ENCODE measurements around the gene PTPRN2.
"Not testable (repeated sequence)": the region's sequence is repeated elsewhere in the genome, so short reads cannot be mapped to it uniquely, and the experiment has no call there.

PTPRN2 gene

DNA sequence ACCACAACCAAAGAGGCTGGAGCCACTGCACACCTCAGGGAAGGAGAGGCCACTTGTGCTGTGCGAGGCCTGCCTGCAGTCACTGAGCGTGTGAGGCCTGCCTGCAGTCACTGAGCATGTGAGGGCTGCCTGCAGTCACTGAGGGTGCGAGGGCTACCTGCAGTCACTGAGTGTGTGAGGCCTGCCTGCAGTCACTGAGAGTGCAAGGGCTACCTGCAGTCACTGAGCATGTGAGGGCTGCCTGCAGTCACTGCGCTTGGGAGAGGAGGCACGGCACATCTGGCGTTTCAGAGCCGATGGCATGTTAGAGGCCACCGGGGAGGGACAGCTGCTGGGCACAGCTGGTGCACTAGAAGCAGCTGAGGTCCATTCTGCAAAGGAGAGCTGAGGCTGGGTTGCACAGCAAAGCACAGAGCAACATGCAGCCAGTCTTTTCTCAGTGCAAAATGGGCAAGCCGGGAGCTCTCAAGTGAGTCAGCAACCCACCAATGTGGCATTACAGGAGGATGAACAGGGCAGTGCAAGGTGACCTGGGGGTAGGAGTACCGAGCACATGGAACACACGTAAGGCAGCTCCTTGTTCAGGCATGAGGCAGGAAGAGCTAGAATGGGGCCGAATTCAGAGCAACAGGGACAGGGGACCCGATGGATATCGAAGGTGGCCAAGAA, 540.1 kb downstream of the PTPRN2 start:
- no peak for DNase-seq

DNA sequence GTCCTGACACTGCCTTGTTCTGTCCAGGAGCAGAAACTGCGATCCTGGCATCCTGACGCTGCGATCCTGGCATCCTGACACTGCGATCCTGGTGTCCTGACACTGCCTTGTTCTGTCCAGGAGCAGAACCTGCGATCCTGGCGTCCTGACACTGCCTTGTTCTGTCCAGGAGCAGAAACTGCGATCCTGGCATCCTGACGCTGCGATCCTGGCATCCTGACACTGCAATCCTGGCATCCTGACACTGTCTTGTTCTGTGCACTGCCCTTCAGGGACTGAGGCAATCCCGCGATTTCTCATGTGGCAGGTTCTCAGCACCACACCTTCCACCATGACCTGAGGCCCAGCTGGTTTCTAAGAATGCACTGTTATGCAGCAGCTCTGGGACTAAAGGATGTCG, 541.4 kb downstream of the PTPRN2 start:
- not testable (repeated sequence) for DNase-seq

DNA sequence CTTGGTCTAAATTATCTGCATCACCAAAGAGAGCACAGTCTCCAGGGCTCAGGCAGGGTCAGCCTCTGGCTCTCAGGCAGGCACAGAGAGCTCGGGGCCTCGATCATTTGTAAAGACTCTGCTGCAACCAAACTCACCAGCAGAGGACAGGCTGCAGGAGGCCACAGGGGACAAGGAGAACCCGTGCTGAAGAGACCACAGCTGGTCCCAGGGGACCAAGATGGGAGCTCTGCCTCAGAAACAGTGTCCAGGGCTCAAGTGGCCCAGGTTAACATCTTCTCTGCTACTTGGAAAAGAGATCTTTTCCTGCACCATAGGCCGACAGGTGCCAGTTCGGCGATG, 543.2 kb downstream of the PTPRN2 start:
- no peak for DNase-seq

DNA sequence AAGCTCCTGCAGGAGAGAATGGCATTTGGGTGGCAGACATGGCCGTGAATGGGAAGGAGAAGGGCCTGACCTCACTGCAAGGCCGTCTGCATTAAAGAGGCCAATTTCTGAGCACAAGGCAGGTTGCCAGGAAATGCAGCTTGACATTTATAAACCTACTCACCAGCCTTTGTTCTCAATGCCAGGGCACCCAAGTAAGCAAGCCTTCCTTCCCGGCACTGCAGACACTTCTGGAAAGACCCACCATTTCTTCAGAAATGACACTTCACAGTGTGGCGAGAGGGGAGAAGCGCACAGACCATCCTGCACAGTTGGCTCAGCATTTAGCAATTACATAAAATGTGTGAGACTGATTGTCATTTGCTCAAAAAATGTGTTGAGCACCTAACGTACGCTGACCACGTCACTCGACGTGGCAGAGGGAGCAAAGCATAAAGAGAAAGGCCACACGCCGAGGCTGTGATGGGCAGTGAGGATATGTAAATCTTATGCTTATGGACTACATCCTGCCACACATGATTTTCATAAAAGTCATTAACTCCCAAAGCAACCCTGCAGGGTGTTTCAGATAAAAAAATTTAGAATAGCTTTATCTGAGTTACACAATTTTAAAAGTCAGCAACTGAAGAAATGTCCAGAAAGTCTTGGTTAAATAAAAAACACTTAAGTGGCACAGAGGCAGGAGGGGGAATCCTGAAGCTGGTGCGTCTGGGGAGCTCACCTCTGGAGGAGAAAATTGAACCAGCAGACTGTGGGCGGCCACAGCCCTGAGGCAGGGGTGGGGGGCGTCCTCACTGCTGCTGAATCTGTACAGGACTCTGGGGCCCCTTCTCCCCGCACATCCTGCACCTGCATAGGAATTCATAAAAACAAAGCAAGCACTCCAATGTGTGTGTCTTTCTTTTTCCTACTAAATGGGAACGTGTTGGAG, 543.8 kb downstream of the PTPRN2 start:
- no peak for DNase-seq

DNA sequence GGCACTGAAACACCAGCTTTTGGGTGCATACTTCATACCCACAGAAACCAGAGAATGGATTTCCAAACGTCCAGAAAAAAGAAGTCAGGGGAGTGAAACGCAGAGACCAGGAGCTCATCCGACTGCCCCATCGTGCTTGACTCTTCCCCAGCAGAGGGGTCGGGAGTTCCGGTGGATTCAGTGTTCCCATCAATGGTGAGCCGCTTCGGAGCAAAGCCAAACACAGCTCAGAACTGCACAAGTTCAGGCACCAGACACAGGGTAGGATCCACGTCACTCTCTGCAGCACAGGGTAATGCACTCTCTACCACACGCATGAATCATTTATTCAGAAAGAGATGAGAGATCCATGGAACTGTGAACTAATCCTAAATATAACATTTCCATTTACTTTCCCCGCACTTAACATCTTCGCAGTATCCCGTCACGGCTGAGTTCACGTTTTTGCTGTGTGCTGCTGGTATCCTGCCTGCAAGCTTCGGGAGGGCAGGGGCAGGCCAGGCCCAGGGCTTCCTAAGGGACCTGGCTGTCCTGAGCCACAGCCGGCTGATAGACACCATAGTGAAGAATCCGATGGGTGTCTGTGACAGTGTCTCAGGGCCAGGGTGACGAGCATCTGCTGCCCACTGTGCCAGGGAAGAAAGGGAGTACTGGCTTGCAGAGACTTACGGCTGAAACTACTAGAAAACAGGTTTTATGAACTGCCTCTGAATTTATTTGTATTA, 545.3 kb downstream of the PTPRN2 start:
- no peak for DNase-seq

DNA sequence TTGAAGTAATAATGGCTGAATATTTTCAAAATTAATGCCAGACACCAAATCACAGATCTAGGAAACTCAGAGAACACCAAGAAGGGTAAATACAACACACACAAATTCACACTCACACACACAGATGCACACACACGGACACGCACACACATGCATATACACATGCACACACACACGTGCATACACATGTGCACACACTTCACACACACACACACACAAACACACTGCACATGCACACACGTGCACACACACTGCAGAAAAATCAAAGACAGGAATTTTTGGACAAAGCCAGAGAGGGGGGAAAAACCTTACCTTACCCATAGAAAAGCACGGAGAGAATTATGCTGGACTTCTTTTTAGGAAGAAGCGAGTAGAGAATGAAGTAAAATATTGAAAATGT, 547.4 kb downstream of the PTPRN2 start:
- no peak for DNase-seq

DNA sequence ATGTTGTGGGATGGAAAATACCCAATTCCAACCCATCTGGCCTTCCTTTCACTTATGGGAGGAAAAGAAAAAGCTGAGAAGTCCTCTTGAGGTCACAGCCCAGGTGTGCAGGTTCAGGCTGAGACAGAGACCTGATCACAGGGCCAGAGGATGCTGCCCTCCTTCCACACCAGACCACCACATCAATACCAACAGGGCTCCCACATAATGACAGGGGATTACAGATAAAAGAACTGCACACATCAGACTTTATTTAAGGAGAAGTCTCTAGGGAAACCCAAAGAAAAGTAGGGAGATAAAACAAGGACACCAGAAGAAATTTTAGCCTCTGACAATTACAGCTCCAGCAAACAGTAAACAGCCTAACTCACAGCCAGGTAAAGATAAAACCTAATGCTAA, 548.4 kb downstream of the PTPRN2 start:
- no peak for DNase-seq

DNA sequence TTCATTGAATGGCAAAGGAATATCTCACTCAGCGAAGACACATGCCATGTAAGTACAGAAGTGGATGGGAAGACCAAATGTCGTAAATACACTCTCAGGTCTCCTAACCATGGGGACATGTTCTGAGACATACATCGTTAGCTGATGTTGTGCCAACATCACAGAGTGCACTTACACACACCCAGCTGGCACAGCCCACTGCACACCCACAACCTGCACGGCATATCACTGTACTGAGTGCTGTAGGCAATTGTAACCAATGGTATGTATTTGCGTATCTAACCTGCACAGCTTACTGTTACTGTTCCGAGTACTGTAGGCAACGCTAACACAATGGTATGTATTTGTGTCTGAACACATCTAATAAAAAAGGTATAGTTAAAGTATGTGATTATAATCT, 550.4 kb downstream of the PTPRN2 start:
- no peak for DNase-seq

DNA sequence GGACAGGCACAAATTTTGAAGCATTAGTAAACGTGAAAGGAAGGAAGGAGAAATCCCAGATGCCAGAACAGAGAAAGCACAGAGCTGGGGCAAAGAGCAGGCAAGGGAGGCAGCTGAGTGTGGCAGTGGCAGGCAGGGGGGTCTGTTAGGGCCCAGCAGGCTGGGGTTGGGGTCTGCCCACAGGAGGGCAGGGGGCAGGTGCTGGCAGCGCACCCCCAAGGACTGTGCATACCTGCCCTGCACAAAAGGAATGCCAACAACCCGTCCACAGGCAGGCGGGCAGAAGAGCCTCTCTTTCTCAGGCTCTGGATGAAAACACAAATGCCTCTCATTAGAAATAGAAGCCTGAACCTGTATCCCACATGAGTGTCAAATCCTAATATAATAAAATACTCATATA, 552.3 kb downstream of the PTPRN2 start:
- DNase-seq: no peak

DNA sequence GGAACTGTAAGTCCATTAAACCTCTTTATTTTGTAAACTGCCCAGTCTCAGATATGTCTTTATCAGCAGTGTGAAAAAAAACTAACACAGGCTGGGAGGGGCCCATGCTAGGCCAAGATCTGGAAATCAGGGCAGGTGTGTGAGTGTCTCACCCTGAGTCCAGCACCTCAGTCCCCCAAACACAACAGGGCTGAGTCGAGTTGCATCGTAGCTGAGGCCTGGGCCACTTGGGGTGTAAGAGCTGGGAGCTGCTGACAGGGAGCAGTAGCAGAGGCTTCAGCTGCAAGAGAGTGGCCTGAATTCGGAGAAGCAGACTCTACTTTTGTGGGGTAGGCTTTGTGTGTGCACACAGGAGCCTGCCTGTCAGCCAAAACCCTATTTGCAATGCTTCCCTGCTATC, 553.1 kb downstream of the PTPRN2 start:
- DNase-seq: no peak

DNA sequence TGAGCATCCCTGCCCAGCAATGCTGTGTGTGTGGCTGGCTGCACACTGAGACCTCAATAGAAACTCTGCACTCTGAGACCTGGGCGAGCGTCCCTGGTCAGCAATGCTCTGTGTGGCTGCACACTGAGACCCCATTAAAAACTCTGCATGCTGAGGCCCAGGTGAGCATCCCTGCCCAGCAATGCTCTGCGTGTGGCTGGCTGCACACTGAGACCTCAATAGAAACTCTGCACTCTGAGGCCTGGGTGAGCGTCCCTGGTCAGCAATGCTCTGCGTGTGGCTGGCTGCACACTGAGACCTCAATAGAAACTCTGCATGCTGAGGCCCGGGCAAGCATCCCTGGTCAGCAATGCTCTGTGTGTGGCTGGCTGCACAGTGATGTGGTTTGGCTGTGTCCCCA, 553.7 kb downstream of the PTPRN2 start:
- not testable (repeated sequence) for DNase-seq

DNA sequence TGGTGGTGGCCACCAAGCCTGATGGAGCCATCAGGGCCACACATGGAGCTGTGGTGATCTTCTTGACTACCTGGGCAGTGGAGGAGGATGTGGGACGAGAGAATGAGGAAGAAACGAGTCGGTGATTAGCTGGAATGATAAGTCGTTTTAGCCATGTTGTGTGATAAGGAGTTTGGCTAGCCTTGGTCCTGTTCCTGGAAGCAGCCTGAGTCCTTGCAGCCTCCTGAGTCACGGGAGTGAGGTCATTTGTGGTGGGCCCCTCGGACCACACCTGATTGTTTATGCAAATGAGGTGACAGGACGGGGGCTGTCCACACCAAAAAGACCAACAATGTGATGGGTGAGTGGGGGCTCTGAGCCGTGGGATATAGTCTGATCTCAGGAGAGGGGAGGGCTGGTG, 554.4 kb downstream of the PTPRN2 start:
- DNase-seq: no peak

DNA sequence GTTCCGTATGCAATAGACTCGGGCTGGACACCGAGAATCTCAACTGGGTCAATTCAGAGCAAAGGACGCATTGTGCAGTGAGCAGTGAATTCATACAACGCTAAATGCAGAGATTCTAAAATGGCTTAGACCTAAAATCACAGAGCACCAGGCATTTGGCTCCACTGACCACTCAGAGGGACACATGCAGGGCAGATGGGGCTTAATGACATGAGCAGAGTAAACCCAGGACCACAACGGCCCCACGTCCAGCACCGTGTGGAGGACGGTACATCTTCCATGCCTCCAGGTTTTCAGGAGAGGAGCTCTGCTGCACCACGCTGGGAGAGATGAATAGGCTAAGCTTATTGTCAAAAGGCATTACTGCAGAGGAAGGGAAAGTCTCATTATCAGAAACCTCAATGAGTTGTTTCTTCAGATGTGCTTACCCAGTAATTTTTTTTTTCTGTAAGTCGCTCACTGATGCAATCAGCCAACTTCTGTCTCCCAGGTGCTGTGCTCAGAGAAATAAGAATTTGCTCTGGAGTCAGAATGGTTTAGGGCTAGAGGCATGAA, 555.0 kb downstream of the PTPRN2 start:
- DNase-seq: no peak

DNA sequence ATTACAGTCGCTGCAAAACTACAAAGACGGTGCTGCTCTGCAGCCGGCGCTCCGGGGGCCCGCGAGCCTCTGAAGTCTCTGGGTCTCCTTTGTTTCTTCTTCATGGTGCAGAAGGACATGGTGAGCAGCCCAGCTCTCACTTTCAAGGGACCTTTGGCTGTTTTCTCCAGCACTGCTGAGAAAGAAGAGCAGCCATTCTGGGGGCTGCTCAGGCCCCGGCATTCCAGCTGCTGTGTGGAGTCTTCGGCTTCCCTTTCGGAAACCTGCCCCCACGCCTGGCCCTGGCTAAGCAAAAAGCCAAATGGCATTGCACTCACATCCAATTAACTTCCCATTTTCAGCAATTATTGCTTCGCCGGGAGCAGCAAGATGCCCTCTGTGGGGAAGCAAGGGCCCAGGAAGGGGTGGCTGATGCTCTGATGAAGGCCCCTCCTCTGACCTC, 555.7 kb downstream of the PTPRN2 start:
- DNase-seq: peak; percentile 56

DNA sequence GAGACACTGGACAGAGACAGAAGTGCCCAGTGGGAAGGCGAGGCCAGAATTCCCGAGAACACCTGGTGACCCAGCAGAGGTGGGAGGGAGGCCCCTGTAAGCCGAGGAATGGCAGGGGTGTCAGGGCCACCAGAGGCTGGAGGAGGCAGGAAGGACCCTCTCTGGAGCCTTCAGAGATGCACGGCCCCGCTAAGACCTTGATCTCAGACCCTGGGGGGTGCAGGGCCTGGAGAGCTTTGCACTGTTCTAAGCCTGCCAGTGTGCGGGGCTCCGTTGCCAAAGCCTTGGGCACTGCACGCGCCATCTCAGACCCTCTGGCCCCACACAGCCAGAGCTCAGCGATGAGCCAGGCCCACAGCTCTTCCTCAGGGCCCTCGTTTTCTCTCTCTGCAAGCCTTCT, 557.1 kb downstream of the PTPRN2 start:
- DNase-seq: no peak

DNA sequence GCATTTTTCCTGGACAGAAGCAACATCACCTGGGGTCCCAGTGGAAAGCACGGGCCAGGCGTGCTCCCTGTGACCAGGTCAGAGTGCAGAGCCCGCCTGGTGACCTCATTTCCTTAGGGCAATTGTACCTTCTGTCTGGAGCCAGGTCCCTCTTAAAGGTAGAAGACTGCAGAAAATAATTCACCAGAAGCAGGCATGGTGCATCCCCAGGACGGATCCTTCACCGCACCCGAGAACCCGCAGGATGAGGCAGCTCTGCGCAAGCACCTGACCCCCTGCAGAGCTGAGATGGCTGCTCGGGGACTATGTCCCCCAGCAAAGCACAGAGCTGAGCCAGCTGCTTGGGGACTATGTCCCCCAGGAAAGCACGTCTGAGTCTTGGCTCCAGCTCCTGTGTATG, 557.6 kb downstream of the PTPRN2 start:
- DNase-seq: no peak

DNA sequence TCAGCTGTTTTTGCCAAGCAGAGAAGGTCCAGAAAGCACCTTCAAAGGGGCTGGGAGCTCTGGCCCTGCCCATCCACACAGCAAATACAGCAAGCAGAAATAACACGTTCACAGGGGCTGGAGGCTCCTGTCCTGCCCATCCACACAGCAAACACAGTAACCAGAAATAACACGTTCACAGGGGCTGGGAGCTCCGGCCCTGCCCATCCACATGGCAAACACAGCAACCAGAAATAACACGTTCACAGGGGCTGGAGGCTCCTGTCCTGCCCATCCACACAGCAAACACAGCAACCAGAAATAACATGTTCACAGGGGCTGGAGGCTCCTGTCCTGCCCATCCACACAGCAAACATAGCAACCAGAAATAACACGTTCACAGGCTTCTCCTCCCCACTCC, 558.1 kb downstream of the PTPRN2 start:
- no peak for DNase-seq

DNA sequence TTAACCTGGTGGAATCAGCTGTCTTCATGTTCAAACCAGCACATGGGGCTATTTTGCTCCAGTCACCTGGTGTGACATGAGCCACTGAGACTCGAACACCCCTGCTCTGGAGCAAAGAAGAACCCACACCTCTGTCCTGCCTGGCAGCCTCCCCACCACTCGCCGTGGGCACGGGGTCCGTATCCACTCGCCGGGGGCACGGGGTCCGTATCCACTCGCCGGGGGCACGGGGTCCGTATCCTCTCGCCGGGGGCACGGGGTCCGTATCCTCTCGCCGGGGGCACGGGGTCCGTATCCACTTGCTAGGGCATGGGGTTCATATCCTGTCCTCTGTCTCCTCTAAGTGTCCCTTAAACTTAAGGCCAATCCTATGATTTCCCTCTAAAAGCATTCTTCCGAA, 558.7 kb downstream of the PTPRN2 start:
- DNase-seq: no peak

DNA sequence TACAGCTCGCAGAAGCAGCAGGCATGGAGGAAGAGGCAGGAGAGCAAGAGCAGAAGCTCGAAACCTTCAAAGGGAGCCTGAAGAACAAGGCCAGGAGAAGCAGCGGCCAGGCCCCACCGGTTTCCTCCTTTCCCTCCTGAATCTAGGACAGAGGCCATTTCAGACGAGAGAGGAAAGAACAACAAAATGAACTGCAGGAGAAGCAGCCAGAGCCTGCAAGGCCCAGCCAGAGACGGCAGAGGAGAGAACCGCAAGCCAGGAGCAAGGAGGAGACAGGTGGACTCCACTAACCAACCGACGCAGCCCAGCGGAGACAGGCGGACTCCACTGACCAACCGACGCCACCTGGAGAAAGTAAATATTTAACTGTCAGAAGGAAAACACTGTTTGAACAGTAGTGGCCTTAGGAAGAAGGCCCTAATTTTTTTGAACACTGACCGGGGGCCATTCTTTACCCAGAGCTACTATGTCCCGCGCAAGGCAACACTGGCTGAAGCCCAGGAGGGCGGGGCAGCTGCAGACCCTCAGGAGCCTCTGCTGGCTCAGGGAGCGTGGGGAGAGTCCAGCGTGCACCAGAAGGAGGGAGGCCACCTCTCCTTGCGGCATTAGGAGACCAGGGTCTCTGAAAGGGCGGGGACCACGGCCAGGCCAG, 559.2 kb downstream of the PTPRN2 start:
- peak; percentile 51 for DNase-seq

DNA sequence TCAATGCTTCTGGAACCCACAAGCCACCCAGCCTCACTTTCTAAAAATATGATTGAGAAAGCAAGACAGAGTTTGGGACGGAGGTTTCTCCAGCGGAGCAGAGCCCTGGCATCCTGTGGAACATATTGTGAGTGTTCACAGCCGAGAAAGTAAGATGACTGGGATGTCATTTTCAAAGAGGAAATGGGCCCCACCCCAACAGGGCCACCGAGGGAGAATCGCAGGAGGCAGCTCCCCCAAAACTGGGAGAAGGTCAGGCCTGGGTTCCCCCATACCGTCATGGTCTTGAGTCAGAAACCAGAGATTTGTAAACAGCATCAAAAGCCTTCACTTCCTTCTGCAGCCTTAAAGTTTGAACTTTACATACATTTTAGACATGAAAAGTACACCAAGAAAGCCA, 560.0 kb downstream of the PTPRN2 start:
- DNase-seq: no peak

DNA sequence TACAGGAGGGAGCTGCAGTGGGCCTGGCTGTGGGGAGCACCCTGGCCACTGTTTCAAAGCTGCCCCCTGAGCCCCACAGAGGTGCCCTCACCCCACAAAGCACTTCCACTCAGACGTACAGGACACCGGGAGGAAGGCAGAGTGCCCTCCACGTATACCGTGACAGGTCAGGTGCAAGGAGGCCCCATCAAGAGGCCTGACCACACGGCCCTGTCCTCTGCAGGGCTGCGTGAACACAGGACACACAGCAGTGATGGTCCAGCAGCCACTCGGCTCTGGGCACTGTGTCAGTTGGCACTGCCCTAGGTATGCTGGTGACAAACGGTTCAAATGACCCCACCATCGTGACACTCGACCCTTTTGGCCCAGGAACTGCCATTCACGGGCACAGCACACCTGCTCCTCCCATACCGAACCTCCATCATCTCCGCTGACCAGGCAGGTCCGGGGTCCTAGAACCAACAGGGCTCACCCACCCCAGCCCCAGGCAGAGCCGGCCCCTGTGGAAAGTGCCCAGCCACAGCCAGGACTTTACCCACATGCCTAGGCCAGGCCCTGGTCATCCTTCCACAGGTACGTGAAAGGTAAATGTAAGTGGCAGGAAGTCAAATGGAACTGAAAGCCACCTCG, 560.9 kb downstream of the PTPRN2 start:
- DNase-seq: no peak

Data from right kidney (tissue), 1 donor.